ENCODE measurements around the gene TYMP.

TYMP gene

DNA sequence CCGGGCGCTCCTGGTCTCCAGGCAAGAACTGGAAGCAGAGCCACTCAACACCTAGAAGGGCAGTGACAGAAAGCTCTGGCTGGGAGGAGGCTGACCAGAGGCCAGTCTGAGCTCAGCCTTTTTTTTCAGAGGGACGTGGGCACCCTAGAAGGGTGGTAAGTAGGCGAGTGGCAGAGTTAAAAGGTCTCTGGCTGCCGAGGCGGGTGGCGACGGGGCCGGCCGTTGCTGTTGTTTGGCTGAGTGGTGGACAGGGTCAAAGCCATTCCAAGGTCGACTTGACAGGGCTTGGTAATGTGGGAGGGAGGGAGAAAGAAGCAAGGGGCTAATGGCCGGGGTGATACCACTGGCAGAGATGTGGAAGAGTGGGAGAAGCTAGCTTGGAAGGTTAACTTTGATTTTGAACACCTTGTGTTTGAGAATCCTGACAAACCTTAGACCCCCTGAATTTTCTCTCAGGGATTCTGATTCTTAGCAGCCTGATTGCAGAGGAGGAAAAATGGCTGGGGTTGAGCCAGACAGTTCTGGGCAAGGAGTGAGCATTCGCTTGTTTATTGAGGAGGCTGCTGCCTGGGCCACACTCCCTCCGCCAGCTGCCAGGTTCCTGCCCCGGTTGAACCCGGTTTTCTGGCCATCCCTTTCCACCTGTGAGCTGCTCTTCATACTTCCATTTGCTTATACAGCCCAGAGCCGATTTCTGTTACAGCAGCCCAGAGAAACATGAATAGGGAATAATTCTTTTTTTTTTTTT is 33.8 kb upstream of the TYMP start:
- CTCF ChIA-PET, result interaction anchor here (0.7 to 4.9 kb wide), 18 partner anchors 9 to 93 kb away, joined by 3 to 42 read pairs (median 4); partner anchors contain the start of genes CPT1B, KLHDC7B and SCO2
- H3K4me3 ChIP-seq (ENCODE audit: control insufficient read depth in 1 of 7, extremely low read depth in 1 of 7, insufficient read depth in 4 of 7, low read depth in 2 of 7, low read length in 6 of 7), result peak overlapping the region; percentile 52 to 91 (median 81)
- H3K27me3 ChIP-seq (replicated peaks in 2 of 5; ENCODE audit: control insufficient read depth in 4 of 5, insufficient read depth in 5 of 5, low read length in 4 of 5), result peaks cover 0 to 7% (median 0%) of the 10 kb centered on the region in 5 experiments
- H3K36me3 ChIP-seq (ENCODE audit: control insufficient read depth in 4 of 4, insufficient read depth in 4 of 4, low read length in 3 of 4), result peaks cover 0 to 7% (median 3%) of the 10 kb centered on the region in 4 experiments
- POLR2A ChIA-PET, result interaction anchor here (0.7 to 1.3 kb wide), 3 partner anchors 15 to 23 kb away, joined by 3 to 8 read pairs (median 6); partner anchors contain the start of genes CHKB and CPT1B
- H3K27ac ChIP-seq (ENCODE audit: insufficient read depth in 1 of 2, low read depth in 1 of 2, low read length in 2 of 2, poor library complexity in 1 of 2, severe bottlenecking in 2 of 2), result peak overlapping the region in 1 of 2 experiments; percentile 34
- WGBS (ENCODE audit: insufficient coverage), result 20% methylated on average over 13 of the region's 17 CpGs
- no peaks in the 10 kb centered on the region for H3K9me3 ChIP-seq (ENCODE audit: control extremely low read depth in 1 of 5, control insufficient read depth in 4 of 5, insufficient read depth in 2 of 5, low read depth in 1 of 5, low read length in 4 of 5)
- peaks cover 0 to 12% (median 9%) of the 10 kb centered on the region in 4 experiments for H3K4me1 ChIP-seq (ENCODE audit: control extremely low read depth in 1 of 4, control insufficient read depth in 4 of 4, insufficient read depth in 4 of 4, low read length in 3 of 4)
- no peak for DNase-seq

GRCh38 chr22:50562523-50563412 is 33.0 kb upstream of the TYMP start, which contains the start of gene SYCE3:
Gene SYCE3, minus strand, starts transcription at chr22:50562919. Its CDS starts 6,514 bp downstream, at chr22:50556405.
- Histone ChIP-seq H3K9me3 (ENCODE audit: control extremely low read depth in 1 of 5, control insufficient read depth in 4 of 5, insufficient read depth in 2 of 5, low read depth in 1 of 5, low read length in 4 of 5) (no peaks in the 10 kb centered on the region), H3K27me3 (replicated peaks in 2 of 5; ENCODE audit: control insufficient read depth in 4 of 5, insufficient read depth in 5 of 5, low read length in 4 of 5) (peaks cover 0 to 7% (median 0%) of the 10 kb centered on the region in 5 experiments), H3K4me1 (ENCODE audit: control extremely low read depth in 1 of 4, control insufficient read depth in 4 of 4, insufficient read depth in 4 of 4, low read length in 3 of 4) (peaks cover 0 to 12% (median 9%) of the 10 kb centered on the region in 4 experiments), H3K36me3 (ENCODE audit: control insufficient read depth in 4 of 4, insufficient read depth in 4 of 4, low read length in 3 of 4) (peaks cover 0 to 3% (median under 1%) of the 10 kb centered on the region in 4 experiments), H3K27ac (ENCODE audit: insufficient read depth in 1 of 2, low read depth in 1 of 2, low read length in 2 of 2, poor library complexity in 1 of 2, severe bottlenecking in 2 of 2) (peak within 1 kb of the TSS in 1 of 2 experiments; percentile 34), H3K4me3 (ENCODE audit: control insufficient read depth in 1 of 7, extremely low read depth in 1 of 7, insufficient read depth in 4 of 7, low read depth in 2 of 7, low read length in 6 of 7) (peak within 1 kb of the TSS; percentile 52 to 91 (median 81))
- peak; percentile 93 to 94 (median 93) for DNase-seq
- WGBS (ENCODE audit: insufficient coverage), result 0% methylated on average over 40 of the region's 61 CpGs
- CTCF ChIA-PET, result interaction anchor here (0.7 to 4.9 kb wide), 18 partner anchors 10 to 114 kb away, joined by 3 to 42 read pairs (median 4); partner anchors contain the start of genes CHKB, CPT1B, KLHDC7B and SCO2
- POLR2A ChIA-PET, result interaction anchor here (0.7 to 1.3 kb wide), 4 partner anchors 12 to 37 kb away, joined by 3 to 8 read pairs (median 5); partner anchors contain the start of genes CHKB and SCO2

GRCh38 chr22:50561401-50562358 is 31.9 kb upstream of the TYMP start:
- peaks cover 0 to 7% (median 0%) of the 10 kb centered on the region in 5 experiments for H3K27me3 ChIP-seq (replicated peaks in 2 of 5; ENCODE audit: control insufficient read depth in 4 of 5, insufficient read depth in 5 of 5, low read length in 4 of 5)
- no peak overlapping the region for H3K4me3 ChIP-seq (ENCODE audit: control insufficient read depth in 1 of 7, extremely low read depth in 1 of 7, insufficient read depth in 4 of 7, low read depth in 2 of 7, low read length in 6 of 7)
- H3K9me3 ChIP-seq (ENCODE audit: control extremely low read depth in 1 of 5, control insufficient read depth in 4 of 5, insufficient read depth in 2 of 5, low read depth in 1 of 5, low read length in 4 of 5), result no peaks in the 10 kb centered on the region
- peak in 1 of 3 donors; percentile 32 for DNase-seq
- H3K27ac ChIP-seq (ENCODE audit: insufficient read depth in 1 of 2, low read depth in 1 of 2, low read length in 2 of 2, poor library complexity in 1 of 2, severe bottlenecking in 2 of 2), result no peak overlapping the region
- 91% methylated on average over 13 of the region's 34 CpGs for WGBS (ENCODE audit: insufficient coverage)
- ChIA-PET POLR2A (no interaction called here), CTCF (interaction anchor here (1.6 kb wide), 2 partner anchors 10 to 36 kb away, joined by 3 to 4 read pairs; partner anchors contain the start of gene SCO2)
- peaks cover 0 to 12% (median 9%) of the 10 kb centered on the region in 4 experiments for H3K4me1 ChIP-seq (ENCODE audit: control extremely low read depth in 1 of 4, control insufficient read depth in 4 of 4, insufficient read depth in 4 of 4, low read length in 3 of 4)
- no peaks in the 10 kb centered on the region for H3K36me3 ChIP-seq (ENCODE audit: control insufficient read depth in 4 of 4, insufficient read depth in 4 of 4, low read length in 3 of 4)

DNA sequence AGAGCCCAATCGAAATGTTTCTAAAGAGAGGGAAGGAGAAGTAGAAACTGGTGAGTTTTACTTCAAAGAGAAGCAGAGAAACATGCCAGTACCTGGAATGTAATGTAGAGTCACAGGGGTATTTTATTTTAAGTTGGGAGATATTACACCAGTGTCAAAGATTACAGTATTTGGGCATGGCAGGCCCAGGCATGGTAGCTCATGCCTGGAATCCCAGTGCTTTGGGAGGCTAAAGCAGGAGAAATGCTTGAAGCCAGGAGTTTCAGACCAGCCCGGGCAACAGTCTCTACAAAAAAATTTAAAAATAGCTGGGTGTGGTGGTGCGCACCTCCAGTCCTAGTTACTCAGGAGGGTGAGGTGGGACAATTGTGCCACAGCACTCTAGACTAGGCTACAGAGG is 30.2 kb upstream of the TYMP start:
- ChIA-PET CTCF (interaction anchor here (1.0 to 3.2 kb wide), 5 partner anchors 9 to 34 kb away, joined by 3 to 7 read pairs (median 3); partner anchors contain the start of genes SCO2 and TYMP), POLR2A (no interaction called here)
- WGBS (ENCODE audit: insufficient coverage), result 100% methylated on average over 3 of the region's 3 CpGs
- Histone ChIP-seq H3K4me3 (ENCODE audit: control insufficient read depth in 1 of 7, extremely low read depth in 1 of 7, insufficient read depth in 4 of 7, low read depth in 2 of 7, low read length in 6 of 7) (no peak overlapping the region), H3K36me3 (ENCODE audit: control insufficient read depth in 4 of 4, insufficient read depth in 4 of 4, low read length in 3 of 4) (no peaks in the 10 kb centered on the region), H3K27ac (ENCODE audit: insufficient read depth in 1 of 2, low read depth in 1 of 2, low read length in 2 of 2, poor library complexity in 1 of 2, severe bottlenecking in 2 of 2) (no peak overlapping the region), H3K27me3 (replicated peaks in 2 of 5; ENCODE audit: control insufficient read depth in 4 of 5, insufficient read depth in 5 of 5, low read length in 4 of 5) (peaks cover 0 to 9% (median 0%) of the 10 kb centered on the region in 5 experiments), H3K9me3 (ENCODE audit: control extremely low read depth in 1 of 5, control insufficient read depth in 4 of 5, insufficient read depth in 2 of 5, low read depth in 1 of 5, low read length in 4 of 5) (no peaks in the 10 kb centered on the region), H3K4me1 (ENCODE audit: control extremely low read depth in 1 of 4, control insufficient read depth in 4 of 4, insufficient read depth in 4 of 4, low read length in 3 of 4) (peaks cover 0 to 12% (median 9%) of the 10 kb centered on the region in 4 experiments)
- no peak for DNase-seq

GRCh38 chr22:50556703-50557102 is 26.9 kb upstream of the TYMP start:
- H3K4me3 ChIP-seq (ENCODE audit: control insufficient read depth in 1 of 7, extremely low read depth in 1 of 7, insufficient read depth in 4 of 7, low read depth in 2 of 7, low read length in 6 of 7), result no peak overlapping the region
- 100% methylated on average over 1 of the region's 5 CpGs for WGBS (ENCODE audit: insufficient coverage)
- H3K27me3 ChIP-seq (replicated peaks in 2 of 5; ENCODE audit: control insufficient read depth in 4 of 5, insufficient read depth in 5 of 5, low read length in 4 of 5), result peaks cover 0 to 4% (median 0%) of the 10 kb centered on the region in 5 experiments
- CTCF ChIA-PET, result interaction anchor here (1.0 to 3.1 kb wide), 5 partner anchors 9 to 18 kb away, joined by 3 to 13 read pairs (median 9); partner anchors contain the start of gene KLHDC7B
- H3K9me3 ChIP-seq (ENCODE audit: control extremely low read depth in 1 of 5, control insufficient read depth in 4 of 5, insufficient read depth in 2 of 5, low read depth in 1 of 5, low read length in 4 of 5), result no peaks in the 10 kb centered on the region
- H3K36me3 ChIP-seq (ENCODE audit: control insufficient read depth in 4 of 4, insufficient read depth in 4 of 4, low read length in 3 of 4), result no peaks in the 10 kb centered on the region
- no peaks in the 10 kb centered on the region for H3K4me1 ChIP-seq (ENCODE audit: control extremely low read depth in 1 of 4, control insufficient read depth in 4 of 4, insufficient read depth in 4 of 4, low read length in 3 of 4)
- H3K27ac ChIP-seq (ENCODE audit: insufficient read depth in 1 of 2, low read depth in 1 of 2, low read length in 2 of 2, poor library complexity in 1 of 2, severe bottlenecking in 2 of 2), result no peak overlapping the region
- DNase-seq, result no peak
- POLR2A ChIA-PET, result no interaction called here

DNA sequence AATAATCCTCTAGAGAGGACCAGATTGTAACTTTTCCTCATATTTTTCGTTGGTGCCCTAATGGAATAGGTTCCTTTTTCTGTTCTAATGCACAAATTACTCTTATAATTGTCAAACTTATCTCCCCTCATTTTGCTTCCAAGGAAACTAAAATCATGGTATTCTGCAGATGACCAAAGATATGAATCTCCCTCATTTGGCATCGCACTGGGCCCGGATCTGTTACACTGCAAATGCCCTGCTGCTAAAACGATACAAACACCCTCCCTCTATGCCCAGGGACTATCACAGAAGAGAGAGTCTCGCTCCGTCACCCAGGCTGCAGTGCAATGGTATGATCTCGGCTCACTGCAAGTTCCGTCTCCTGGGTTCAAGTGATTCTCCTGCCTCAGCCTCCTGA is 23.5 kb upstream of the TYMP start:
- peaks cover 0 to 14% (median 11%) of the 10 kb centered on the region in 4 experiments for H3K4me1 ChIP-seq (ENCODE audit: control extremely low read depth in 1 of 4, control insufficient read depth in 4 of 4, insufficient read depth in 4 of 4, low read length in 3 of 4)
- ChIA-PET CTCF (interaction anchor here (1.3 kb wide), 1 partner anchor 22 kb away, joined by 4 read pairs; no protein-coding TSS in a partner anchor), POLR2A (no interaction called here)
- DNase-seq, result no peak
- no peak overlapping the region for H3K27ac ChIP-seq (ENCODE audit: insufficient read depth in 1 of 2, low read depth in 1 of 2, low read length in 2 of 2, poor library complexity in 1 of 2, severe bottlenecking in 2 of 2)
- H3K4me3 ChIP-seq (ENCODE audit: control insufficient read depth in 1 of 7, extremely low read depth in 1 of 7, insufficient read depth in 4 of 7, low read depth in 2 of 7, low read length in 6 of 7), result no peak overlapping the region
- WGBS (ENCODE audit: insufficient coverage), result 94% methylated on average over 8 of the region's 8 CpGs
- no peaks in the 10 kb centered on the region for H3K9me3 ChIP-seq (ENCODE audit: control extremely low read depth in 1 of 5, control insufficient read depth in 4 of 5, insufficient read depth in 2 of 5, low read depth in 1 of 5, low read length in 4 of 5)
- H3K27me3 ChIP-seq (replicated peaks in 2 of 5; ENCODE audit: control insufficient read depth in 4 of 5, insufficient read depth in 5 of 5, low read length in 4 of 5), result peaks cover 0 to 10% (median 0%) of the 10 kb centered on the region in 5 experiments
- H3K36me3 ChIP-seq (ENCODE audit: control insufficient read depth in 4 of 4, insufficient read depth in 4 of 4, low read length in 3 of 4), result no peaks in the 10 kb centered on the region
